ENCODE data around the gene RRAS2. TPM values are rescaled to one million over a fixed set of nuclear protein-coding genes. Genes with fewer than 3 reads are reported as not detected.

RRAS2 gene
- total and polyA plus RNA-seq, 10 of the 15 experiments (the other 5 are each of a cell fraction or from before 2014, with no cell fraction given), result 26.9 to 72.4 (median 45.4) TPM

DNA sequence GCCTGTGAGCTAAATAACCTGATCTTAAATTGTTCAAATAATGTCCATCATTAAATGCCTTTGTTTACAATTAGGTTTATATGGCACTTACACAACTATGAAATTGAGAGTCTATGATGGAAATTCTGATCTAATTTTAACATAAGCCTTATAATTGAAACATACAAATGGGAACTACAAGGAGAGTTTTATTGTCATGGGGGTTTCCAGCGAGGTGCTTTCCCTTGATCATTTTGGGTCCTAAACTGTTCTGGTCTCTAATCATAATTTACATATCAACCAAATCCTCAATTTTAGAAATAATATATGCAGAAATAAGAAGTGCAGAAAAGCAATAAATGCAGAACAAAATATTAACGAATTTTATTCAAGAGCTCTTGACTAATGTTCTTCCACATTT lies 44.9 kb downstream of the RRAS2 start:
- WGBS (ENCODE audit: insufficient coverage, insufficient replicate concordance, low lambda C conversion rate, missing lambda C conversion rate), result 0% methylated on average over 2 of the region's 2 CpGs
- ChIA-PET POLR2A (interaction anchor here (1.2 to 3.4 kb wide), 3 partner anchors 9 to 28 kb away, joined by 3 to 16 read pairs (median 3); no protein-coding TSS in a partner anchor), SMC1A (ENCODE audit: uncharacterized antibody, unreplicated experiment) (interaction anchor here (1.2 to 10.3 kb wide), 10 partner anchors 7 to 104 kb away, joined by 3 to 89 read pairs (median 12); no protein-coding TSS in a partner anchor), RAD21 (ENCODE audit: unreplicated experiment) (interaction anchor here (1.1 to 5.2 kb wide), 4 partner anchors 12 to 41 kb away, joined by 4 to 34 read pairs (median 18); no protein-coding TSS in a partner anchor), CTCF (interaction anchor here (0.8 to 2.5 kb wide), 4 partner anchors 10 to 105 kb away, joined by 3 to 22 read pairs (median 4); no protein-coding TSS in a partner anchor)
- DNase-seq (ENCODE audit: low read depth, low spot score) (no peak), ATAC-seq (peak; percentile 37), FAIRE-seq (no peak)
- no peak overlapping the region for H2AFZ ChIP-seq (ENCODE audit: control insufficient read depth, low read depth, low read length)
- BruUV-seq (replicated peaks), result no TSS peak
- H3K4me2 ChIP-seq (ENCODE audit: control insufficient read depth, insufficient read depth), result peak overlapping the region; percentile 89
- H3K4me3 ChIP-seq, result peak overlapping the region; percentile 4; the same call in 1 of the 2 replicates
- peak overlapping the region; percentile 75 for H3K27ac ChIP-seq (ENCODE audit: control insufficient read depth, insufficient read depth)
- no peaks in the 10 kb centered on the region for H3K36me3 ChIP-seq (ENCODE audit: control insufficient read depth in 2 of 2, insufficient read depth in 2 of 2, low read length in 1 of 2)
- in situ Hi-C loops (cut with MboI) (no loop called here), intact Hi-C loops (cut with micrococcal nuclease; ENCODE audit: unreplicated experiment) (no loop called here)
- H3K4me1 ChIP-seq (ENCODE audit: control insufficient read depth, insufficient read depth, low read length), result peaks cover 62% of the 10 kb centered on the region
- no peaks in the 10 kb centered on the region for H3K27me3 ChIP-seq (replicated peaks in 1 of 2; ENCODE audit: control insufficient read depth in 2 of 2, insufficient read depth in 2 of 2, low read length in 1 of 2)
- peaks cover 85% of the 10 kb centered on the region for H3K79me2 ChIP-seq (ENCODE audit: control insufficient read depth, insufficient read depth, low read length)
- no peak overlapping the region for H3K9ac ChIP-seq (ENCODE audit: control insufficient read depth, insufficient read depth, low read length)
- H3K9me3 ChIP-seq (replicated peaks; ENCODE audit: control insufficient read depth, insufficient read depth, low read length), result no peaks in the 10 kb centered on the region
- no peaks in the 10 kb centered on the region for H4K20me1 ChIP-seq (ENCODE audit: control insufficient read depth, insufficient read depth)
- TF ChIP-seq, protein P1, sequence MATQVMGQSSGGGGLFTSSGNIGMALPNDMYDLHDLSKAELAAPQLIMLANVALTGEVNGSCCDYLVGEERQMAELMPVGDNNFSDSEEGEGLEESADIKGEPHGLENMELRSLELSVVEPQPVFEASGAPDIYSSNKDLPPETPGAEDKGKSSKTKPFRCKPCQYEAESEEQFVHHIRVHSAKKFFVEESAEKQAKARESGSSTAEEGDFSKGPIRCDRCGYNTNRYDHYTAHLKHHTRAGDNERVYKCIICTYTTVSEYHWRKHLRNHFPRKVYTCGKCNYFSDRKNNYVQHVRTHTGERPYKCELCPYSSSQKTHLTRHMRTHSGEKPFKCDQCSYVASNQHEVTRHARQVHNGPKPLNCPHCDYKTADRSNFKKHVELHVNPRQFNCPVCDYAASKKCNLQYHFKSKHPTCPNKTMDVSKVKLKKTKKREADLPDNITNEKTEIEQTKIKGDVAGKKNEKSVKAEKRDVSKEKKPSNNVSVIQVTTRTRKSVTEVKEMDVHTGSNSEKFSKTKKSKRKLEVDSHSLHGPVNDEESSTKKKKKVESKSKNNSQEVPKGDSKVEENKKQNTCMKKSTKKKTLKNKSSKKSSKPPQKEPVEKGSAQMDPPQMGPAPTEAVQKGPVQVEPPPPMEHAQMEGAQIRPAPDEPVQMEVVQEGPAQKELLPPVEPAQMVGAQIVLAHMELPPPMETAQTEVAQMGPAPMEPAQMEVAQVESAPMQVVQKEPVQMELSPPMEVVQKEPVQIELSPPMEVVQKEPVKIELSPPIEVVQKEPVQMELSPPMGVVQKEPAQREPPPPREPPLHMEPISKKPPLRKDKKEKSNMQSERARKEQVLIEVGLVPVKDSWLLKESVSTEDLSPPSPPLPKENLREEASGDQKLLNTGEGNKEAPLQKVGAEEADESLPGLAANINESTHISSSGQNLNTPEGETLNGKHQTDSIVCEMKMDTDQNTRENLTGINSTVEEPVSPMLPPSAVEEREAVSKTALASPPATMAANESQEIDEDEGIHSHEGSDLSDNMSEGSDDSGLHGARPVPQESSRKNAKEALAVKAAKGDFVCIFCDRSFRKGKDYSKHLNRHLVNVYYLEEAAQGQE (IDR thresholded peaks at IDR 0.05; ENCODE audit: low read depth, low read length), result no peak
- TF ChIP-seq, protein P2, sequence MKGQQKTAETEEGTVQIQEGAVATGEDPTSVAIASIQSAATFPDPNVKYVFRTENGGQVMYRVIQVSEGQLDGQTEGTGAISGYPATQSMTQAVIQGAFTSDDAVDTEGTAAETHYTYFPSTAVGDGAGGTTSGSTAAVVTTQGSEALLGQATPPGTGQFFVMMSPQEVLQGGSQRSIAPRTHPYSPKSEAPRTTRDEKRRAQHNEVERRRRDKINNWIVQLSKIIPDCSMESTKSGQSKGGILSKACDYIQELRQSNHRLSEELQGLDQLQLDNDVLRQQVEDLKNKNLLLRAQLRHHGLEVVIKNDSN (IDR thresholded peaks at IDR 0.05; ENCODE audit: borderline replicate concordance, extremely low read length, insufficient read depth, low read depth, low read length), result no peak
- TF ChIP-seq, protein P3, sequence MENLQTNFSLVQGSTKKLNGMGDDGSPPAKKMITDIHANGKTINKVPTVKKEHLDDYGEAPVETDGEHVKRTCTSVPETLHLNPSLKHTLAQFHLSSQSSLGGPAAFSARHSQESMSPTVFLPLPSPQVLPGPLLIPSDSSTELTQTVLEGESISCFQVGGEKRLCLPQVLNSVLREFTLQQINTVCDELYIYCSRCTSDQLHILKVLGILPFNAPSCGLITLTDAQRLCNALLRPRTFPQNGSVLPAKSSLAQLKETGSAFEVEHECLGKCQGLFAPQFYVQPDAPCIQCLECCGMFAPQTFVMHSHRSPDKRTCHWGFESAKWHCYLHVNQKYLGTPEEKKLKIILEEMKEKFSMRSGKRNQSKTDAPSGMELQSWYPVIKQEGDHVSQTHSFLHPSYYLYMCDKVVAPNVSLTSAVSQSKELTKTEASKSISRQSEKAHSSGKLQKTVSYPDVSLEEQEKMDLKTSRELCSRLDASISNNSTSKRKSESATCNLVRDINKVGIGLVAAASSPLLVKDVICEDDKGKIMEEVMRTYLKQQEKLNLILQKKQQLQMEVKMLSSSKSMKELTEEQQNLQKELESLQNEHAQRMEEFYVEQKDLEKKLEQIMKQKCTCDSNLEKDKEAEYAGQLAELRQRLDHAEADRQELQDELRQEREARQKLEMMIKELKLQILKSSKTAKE (IDR thresholded peaks at IDR 0.05; ENCODE audit: low read depth, poor library complexity, severe bottlenecking), result no peak
- TF ChIP-seq CBFB (IDR thresholded peaks at IDR 0.05; ENCODE audit: low read depth), result no peak
- TF ChIP-seq, protein P4, sequence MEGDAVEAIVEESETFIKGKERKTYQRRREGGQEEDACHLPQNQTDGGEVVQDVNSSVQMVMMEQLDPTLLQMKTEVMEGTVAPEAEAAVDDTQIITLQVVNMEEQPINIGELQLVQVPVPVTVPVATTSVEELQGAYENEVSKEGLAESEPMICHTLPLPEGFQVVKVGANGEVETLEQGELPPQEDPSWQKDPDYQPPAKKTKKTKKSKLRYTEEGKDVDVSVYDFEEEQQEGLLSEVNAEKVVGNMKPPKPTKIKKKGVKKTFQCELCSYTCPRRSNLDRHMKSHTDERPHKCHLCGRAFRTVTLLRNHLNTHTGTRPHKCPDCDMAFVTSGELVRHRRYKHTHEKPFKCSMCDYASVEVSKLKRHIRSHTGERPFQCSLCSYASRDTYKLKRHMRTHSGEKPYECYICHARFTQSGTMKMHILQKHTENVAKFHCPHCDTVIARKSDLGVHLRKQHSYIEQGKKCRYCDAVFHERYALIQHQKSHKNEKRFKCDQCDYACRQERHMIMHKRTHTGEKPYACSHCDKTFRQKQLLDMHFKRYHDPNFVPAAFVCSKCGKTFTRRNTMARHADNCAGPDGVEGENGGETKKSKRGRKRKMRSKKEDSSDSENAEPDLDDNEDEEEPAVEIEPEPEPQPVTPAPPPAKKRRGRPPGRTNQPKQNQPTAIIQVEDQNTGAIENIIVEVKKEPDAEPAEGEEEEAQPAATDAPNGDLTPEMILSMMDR (IDR thresholded peaks at IDR 0.05 in 2 of 3, conservative IDR thresholded peaks at IDR 0.05 in 1 of 3; ENCODE audit: control insufficient read depth in 2 of 3, extremely low read depth in 1 of 3, insufficient read depth in 1 of 3, low read depth in 3 of 3, low read length in 3 of 3), result no peak
- peak; percentile 65 for TF ChIP-seq NFIC (IDR thresholded peaks at IDR 0.05; ENCODE audit: low read depth, low read length)
- no peak for TF ChIP-seq RAD51 (IDR thresholded peaks at IDR 0.05)
- TF ChIP-seq TAF1 (IDR thresholded peaks at IDR 0.05; ENCODE audit: borderline replicate concordance, low read depth, low read length), result no peak
- no peak for TF ChIP-seq ZNF622 (IDR thresholded peaks at IDR 0.05)
- 0 out of 2 replicates have a peak, but pooled peaks have one; percentile 10 for TF ChIP-seq JUNB (IDR thresholded peaks at IDR 0.05)
- TF ChIP-seq ATF7 (IDR thresholded peaks at IDR 0.05; ENCODE audit: low read depth), result 0 out of 2 replicates have a peak, but pooled peaks have one; percentile 17
